Vagina (tissue), 2 donors: Measurements from ENCODE around the gene CLHC1. TPM values are rescaled to one million over a fixed set of nuclear protein-coding genes. Genes with fewer than 3 reads are reported as not detected.
"Not testable (repeated sequence)": the region's sequence is repeated elsewhere in the genome, so short reads cannot be mapped to it uniquely, and the experiment has no call there.

Experiments used
- DNase-seq, 2 donors: peaks; one replicate each; pipeline ENCODE4 v3.0.0-alpha.2; 2017; ENCODE audit errors: extremely low spot score in 2 of 2
- H3K27ac ChIP-seq: fragments of 200-600 bp; sonication (generic); one replicate; pipeline ENCODE4 v1.5.1; 2019
- H3K27me3 ChIP-seq: fragments of 200-600 bp; sonication (generic); one replicate; pipeline ENCODE4 v1.5.1; 2019
- H3K36me3 ChIP-seq, 2 donors: fragments of 200-600 bp; sonication (generic); one replicate each; pipeline ENCODE4 v1.5.1; 2017 to 2019
- H3K4me1 ChIP-seq: fragments of 200-600 bp; sonication (generic); one replicate; pipeline ENCODE4 v1.5.1; 2019
- H3K4me3 ChIP-seq, 2 donors: fragments of 200-600 bp; sonication (generic); 1 replicate in 1 of 2; 2 replicates in 1 of 2; pipeline ENCODE4 v1.5.1; 2016 to 2019
- H3K9me3 ChIP-seq: fragments of 200-600 bp; sonication (generic); one replicate; pipeline ENCODE4 v1.5.1; 2019
- POLR2A ChIP-seq, 2 donors: fragments of 450-650 bp; IDR thresholded peaks; one replicate each; pipeline ENCODE4 v1.6.1; 2017; ENCODE audit warnings: antibody characterized with exemption in 2 of 2, mild to moderate bottlenecking in 2 of 2, moderate library complexity in 2 of 2
- POLR2AphosphoS5 ChIP-seq, 2 donors: sonication (generic); formaldehyde crosslinking; IDR thresholded peaks; one replicate each; pipeline ENCODE4 v1.9.0; 2017; ENCODE audit warnings: antibody characterized with exemption in 2 of 2, mild to moderate bottlenecking in 2 of 2, low read depth in 1 of 2; ENCODE audit not compliant: insufficient read depth in 1 of 2
- intact Hi-C: fragments of 100-400 bp; cut with DNase I; formaldehyde crosslinking; loops from one replicate; pipeline ENCODE4 v1.15.1; 2023
- total RNA-seq: library from RNA; depleted of rRNA; stranded (reverse); fragments of >200 nt; gene quantifications from one replicate; pipeline ENCODE4 v1.2.3, GENCODE V29; 2016
- TF ChIP-seq, protein P1 (sequence below), 3 experiments: fragments of 450-650 bp in 2 of 3; fragments of 200-600 bp in 1 of 3; sonication (generic) in 1 of 3; IDR thresholded peaks; one replicate each; pipeline ENCODE4 v1.5.1; 2017 to 2019; ENCODE audit warnings: antibody characterized with exemption in 3 of 3, mild to moderate bottlenecking in 2 of 3, moderate library complexity in 2 of 3

Gene CLHC1
- total RNA-seq, 1 donor from 2014 or later, result 4.7 TPM

DNA sequence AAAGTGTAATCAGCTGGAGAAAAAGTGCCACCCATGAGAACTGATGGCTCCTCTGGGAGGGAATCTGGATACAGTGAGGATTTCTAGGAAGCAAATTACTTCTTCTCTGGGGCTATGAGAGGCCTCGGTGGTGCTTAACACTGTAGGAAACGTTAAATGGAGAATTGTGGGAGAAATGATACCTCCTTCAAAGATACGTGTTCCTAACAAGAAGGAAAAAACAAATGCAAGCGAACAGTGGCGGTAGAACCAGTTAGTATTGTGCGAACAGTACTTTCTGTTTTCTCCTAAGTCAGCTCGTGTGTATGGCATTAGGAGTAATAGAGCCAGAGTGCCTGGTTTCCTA lies 37.5 kb upstream of the CLHC1 start:
- TF ChIP-seq POLR2AphosphoS5 (IDR thresholded peaks at IDR 0.05; ENCODE audit: insufficient read depth in 1 of 2, low read depth in 1 of 2) (no peak), POLR2A (IDR thresholded peaks at IDR 0.05) (no peak)
- TF ChIP-seq, protein P1, sequence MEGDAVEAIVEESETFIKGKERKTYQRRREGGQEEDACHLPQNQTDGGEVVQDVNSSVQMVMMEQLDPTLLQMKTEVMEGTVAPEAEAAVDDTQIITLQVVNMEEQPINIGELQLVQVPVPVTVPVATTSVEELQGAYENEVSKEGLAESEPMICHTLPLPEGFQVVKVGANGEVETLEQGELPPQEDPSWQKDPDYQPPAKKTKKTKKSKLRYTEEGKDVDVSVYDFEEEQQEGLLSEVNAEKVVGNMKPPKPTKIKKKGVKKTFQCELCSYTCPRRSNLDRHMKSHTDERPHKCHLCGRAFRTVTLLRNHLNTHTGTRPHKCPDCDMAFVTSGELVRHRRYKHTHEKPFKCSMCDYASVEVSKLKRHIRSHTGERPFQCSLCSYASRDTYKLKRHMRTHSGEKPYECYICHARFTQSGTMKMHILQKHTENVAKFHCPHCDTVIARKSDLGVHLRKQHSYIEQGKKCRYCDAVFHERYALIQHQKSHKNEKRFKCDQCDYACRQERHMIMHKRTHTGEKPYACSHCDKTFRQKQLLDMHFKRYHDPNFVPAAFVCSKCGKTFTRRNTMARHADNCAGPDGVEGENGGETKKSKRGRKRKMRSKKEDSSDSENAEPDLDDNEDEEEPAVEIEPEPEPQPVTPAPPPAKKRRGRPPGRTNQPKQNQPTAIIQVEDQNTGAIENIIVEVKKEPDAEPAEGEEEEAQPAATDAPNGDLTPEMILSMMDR (IDR thresholded peaks at IDR 0.05), result no peak
- intact Hi-C loops, result no loop called here
- peak overlapping the region; percentile 84 for H3K27ac ChIP-seq

DNA sequence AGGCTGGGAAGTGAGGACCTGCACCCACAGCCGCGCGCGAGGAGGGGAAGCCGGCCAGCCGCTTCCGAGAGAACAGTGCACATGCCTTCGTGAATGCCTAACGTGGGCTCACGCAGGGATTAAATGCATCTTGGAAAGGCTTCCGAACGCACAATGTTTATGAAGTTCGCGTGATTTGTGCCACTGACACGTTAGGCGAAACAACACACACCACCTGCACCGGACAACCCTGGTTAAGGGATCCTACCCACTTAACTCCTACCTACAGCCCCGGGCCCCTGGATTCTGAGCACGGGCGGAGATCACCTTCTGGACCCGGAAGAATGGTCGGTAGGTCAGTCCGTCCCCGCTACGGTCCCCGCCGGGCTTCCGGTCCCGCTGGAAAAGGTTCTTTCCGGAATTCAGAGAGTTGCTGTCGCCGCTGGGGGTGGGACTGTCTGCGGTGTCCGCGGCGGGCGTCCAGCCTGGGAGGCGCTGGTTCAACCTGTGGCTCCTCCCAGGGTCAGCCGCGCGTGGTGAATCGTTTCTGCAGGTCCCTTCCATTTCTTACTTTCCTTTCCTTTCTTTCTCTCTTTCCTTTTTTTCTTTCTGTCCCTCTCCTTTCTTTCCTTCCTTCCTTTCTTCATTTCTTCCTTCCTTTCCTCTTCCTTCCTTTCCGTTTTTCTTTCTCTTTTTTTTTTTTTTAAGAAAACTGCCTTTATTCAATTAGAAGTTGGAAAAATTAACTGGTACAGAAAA lies 37.0 kb upstream of the CLHC1 start, which contains the start of gene MTIF2:
TSS of gene MTIF2 (minus strand) at position 325 of the 738 bp plus-strand sequence. CDS start 5,373 bp downstream, outside the sequence.
- peak in 1 of 2 donors; percentile 93 for DNase-seq
- peaks cover 17% of the 10 kb centered on the region for H3K4me1 ChIP-seq
- peak within 1 kb of the TSS; percentile 84 for H3K27ac ChIP-seq
- H3K4me3 ChIP-seq, result peak within 1 kb of the TSS; percentile 59 to 70
- peaks cover 0 to 5% of the 10 kb centered on the region in 2 donors for H3K36me3 ChIP-seq
- H3K27me3 ChIP-seq, result no peaks in the 10 kb centered on the region
- intact Hi-C loops, result no loop called here
- no peaks in the 10 kb centered on the region for H3K9me3 ChIP-seq
- TF ChIP-seq POLR2AphosphoS5 (IDR thresholded peaks at IDR 0.05; ENCODE audit: insufficient read depth in 1 of 2, low read depth in 1 of 2) (peak; percentile 82 to 84), POLR2A (IDR thresholded peaks at IDR 0.05) (no peak)
- TF ChIP-seq, protein P1 (IDR thresholded peaks at IDR 0.05), result no peak

More for the DNA sequence above, 37.5 kb upstream of the CLHC1 start:
- peaks cover 0 to 5% of the 10 kb centered on the region in 2 donors for H3K36me3 ChIP-seq
- no peaks in the 10 kb centered on the region for H3K27me3 ChIP-seq
- H3K4me1 ChIP-seq, result peaks cover 17% of the 10 kb centered on the region
- peak overlapping the region; percentile 59 to 70 for H3K4me3 ChIP-seq
- no peaks in the 10 kb centered on the region for H3K9me3 ChIP-seq
- no peak for DNase-seq

DNA sequence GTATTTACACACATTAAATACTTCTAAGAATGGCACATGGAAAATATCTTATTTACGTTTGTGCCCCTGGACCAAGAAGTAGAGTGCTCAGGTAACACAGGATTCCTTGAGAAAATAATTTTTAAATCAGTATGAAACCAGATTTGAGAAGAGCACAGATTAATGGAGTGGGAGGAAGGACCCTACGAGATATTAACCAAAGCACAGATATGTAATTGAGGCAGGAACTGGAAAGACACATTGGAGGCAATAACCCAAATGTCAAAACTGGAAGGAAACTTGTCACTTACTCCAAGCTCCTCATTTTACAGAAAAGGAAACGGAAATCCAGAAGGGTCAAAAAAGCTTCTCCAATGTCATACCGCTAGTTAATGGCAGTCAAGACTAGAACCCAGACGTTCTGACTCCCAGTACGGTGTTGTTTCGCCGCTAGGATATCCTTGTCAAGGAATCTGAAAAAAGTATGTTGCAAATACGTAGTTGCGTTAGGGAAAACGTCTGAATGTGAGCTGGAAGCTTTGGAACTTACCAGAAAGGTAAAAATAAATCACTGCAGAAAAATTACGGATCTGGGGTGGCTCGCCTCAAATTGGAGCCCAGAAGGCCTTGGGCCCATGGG lies 36.3 kb upstream of the CLHC1 start:
- TF ChIP-seq, protein P1 (IDR thresholded peaks at IDR 0.05), result no peak
- TF ChIP-seq POLR2AphosphoS5 (IDR thresholded peaks at IDR 0.05; ENCODE audit: insufficient read depth in 1 of 2, low read depth in 1 of 2) (no peak), POLR2A (IDR thresholded peaks at IDR 0.05) (no peak)
- Histone ChIP-seq H3K4me3 (peak overlapping the region; percentile 59 to 70), H3K27ac (peak overlapping the region; percentile 84), H3K36me3 (peaks cover 0 to 8% of the 10 kb centered on the region in 2 donors), H3K4me1 (peaks cover 17% of the 10 kb centered on the region), H3K27me3 (no peaks in the 10 kb centered on the region), H3K9me3 (no peaks in the 10 kb centered on the region)
- DNase-seq, result no peak
- intact Hi-C loops, result no loop called here

DNA sequence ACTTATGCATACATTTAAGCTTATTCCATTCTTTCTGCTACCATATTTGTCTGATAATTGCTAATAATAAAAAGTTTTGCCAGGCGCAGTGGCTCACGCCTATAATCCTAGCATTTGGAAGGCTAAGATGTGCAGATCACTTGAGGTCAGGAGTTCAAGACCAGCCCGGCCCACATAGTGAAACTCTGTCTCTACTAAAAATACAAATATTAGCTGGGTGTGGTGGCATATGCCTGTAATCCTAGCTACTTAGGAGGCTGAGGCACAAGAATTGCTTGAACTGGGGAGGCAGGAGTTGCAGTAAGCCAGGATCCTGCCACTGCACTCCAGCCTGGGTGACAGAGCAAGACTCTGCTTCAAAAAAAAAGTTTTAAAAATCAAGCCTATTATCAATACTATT lies 27.5 kb upstream of the CLHC1 start:
- H3K4me3 ChIP-seq, H3K27ac ChIP-seq, DNase-seq, H3K27me3 ChIP-seq, H3K4me1 ChIP-seq, intact Hi-C loops, H3K9me3 ChIP-seq: not testable (repeated sequence)
- H3K36me3 ChIP-seq, result peaks cover 0 to 40% of the 10 kb centered on the region in 2 donors

DNA sequence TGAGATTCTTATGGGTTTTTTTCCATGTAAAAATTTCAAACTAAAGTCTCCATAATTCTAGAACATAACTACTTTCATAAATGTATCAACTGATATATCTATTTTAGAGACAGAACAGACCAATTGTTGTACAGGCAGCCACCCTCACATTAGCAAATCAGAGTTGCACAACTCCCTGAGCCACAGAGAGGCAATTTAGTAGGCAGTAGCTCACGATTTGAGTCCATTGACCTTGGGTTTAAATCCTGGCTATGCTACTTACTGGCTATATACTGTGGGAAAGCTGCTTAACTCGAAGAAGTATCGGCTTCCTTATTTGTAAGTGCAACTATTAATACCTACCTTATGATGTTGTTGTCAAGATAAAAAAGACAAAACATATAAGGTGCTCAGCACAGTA lies 20.7 kb upstream of the CLHC1 start:
- TF ChIP-seq, protein P1 (IDR thresholded peaks at IDR 0.05), result no peak
- TF ChIP-seq POLR2AphosphoS5 (IDR thresholded peaks at IDR 0.05; ENCODE audit: insufficient read depth in 1 of 2, low read depth in 1 of 2) (no peak), POLR2A (IDR thresholded peaks at IDR 0.05) (no peak)
- intact Hi-C loops, result no loop called here

More for the DNA sequence above, 20.7 kb upstream of the CLHC1 start:
- DNase-seq, result no peak
- Histone ChIP-seq H3K9me3 (no peaks in the 10 kb centered on the region), H3K27ac (no peak overlapping the region), H3K27me3 (no peaks in the 10 kb centered on the region), H3K36me3 (peaks cover 0 to 46% of the 10 kb centered on the region in 2 donors), H3K4me3 (no peak overlapping the region), H3K4me1 (no peaks in the 10 kb centered on the region)
